AG04449 (cell line): ENCODE results near the gene C8A.

Source experiments
- CTCF ChIA-PET: fragments of 350-600 bp; formaldehyde crosslinking; extraction: SDS; loops from one replicate; lab custom pipeline; 2021; ENCODE audit warnings: antibody characterized with exemption; lab: Yijun Ruan, JAX
- POLR2A ChIA-PET: fragments of 400-600, 350-600 bp; formaldehyde crosslinking; extraction: SDS; loops from one replicate; lab custom pipeline; 2020; ENCODE audit warnings: antibody characterized with exemption, inconsistent platforms; lab: Yijun Ruan, JAX
- DNase-seq: peaks from one replicate; pipeline ENCODE4 v3.0.0-alpha.2; 2010; ENCODE audit warnings: low read depth, low spot score
- H3K4me3 ChIP-seq: 2 replicates; pipeline ENCODE4 v1.5.1; 2011; ENCODE audit warnings: low read depth, mild to moderate bottlenecking, control low read depth, low read length
- TF ChIP-seq, protein P1 (sequence below): IDR thresholded peaks from one replicate; pipeline ENCODE4 v1.5.1; 2011; ENCODE audit warnings: mild to moderate bottlenecking, moderate library complexity, low read length, control low read depth, inconsistent platforms; ENCODE audit not compliant: insufficient read depth; ENCODE audit errors: missing control alignments

Gene C8A

DNA sequence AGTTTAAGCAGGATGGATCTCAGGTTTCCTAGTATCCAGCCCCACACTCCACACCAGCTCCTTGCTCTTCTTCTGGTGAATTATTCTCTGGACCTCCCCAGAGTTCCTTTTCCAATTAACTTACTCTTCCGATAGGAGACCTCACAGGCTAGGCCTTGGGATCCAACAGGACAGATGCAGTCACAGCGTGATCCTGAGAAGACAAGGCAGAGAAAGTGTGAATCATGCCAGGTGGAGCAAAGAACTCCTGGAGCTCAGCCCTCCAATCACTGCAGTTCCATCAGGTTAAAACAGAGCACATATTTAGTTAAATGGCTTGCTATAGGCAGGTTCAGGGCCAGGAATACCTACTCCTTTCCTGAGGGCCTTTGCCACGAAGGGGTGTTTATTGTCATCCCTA lies 77.1 kb downstream of the C8A start:
- no peak for DNase-seq
- ChIA-PET CTCF (no interaction called here), POLR2A (no interaction called here)
- TF ChIP-seq, protein P1, sequence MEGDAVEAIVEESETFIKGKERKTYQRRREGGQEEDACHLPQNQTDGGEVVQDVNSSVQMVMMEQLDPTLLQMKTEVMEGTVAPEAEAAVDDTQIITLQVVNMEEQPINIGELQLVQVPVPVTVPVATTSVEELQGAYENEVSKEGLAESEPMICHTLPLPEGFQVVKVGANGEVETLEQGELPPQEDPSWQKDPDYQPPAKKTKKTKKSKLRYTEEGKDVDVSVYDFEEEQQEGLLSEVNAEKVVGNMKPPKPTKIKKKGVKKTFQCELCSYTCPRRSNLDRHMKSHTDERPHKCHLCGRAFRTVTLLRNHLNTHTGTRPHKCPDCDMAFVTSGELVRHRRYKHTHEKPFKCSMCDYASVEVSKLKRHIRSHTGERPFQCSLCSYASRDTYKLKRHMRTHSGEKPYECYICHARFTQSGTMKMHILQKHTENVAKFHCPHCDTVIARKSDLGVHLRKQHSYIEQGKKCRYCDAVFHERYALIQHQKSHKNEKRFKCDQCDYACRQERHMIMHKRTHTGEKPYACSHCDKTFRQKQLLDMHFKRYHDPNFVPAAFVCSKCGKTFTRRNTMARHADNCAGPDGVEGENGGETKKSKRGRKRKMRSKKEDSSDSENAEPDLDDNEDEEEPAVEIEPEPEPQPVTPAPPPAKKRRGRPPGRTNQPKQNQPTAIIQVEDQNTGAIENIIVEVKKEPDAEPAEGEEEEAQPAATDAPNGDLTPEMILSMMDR: no peak
- H3K4me3 ChIP-seq: no peak overlapping the region

DNA sequence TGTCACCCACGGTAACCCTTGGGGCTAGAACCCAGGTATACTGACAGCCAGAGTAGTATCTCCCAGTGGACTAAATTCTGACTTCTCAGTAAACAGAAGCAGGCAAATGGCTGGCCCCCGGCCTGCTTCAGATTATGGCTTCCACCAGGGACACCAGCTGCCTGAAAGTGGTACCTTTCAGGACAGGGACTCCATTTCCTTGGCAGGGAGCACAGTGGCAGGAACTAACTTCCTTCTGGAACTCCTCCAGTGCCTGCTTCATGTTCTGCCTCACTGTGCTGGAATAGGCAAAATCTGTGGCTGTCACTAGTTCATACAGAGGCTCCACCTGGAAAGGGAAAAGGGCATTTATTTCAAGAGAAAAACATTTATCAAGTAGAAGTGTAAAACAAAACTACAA lies 78.6 kb downstream of the C8A start:
- no peak for DNase-seq
- no peak overlapping the region for H3K4me3 ChIP-seq
- POLR2A ChIA-PET: no interaction called here
- CTCF ChIA-PET: interaction anchor here (1.0 kb wide), 1 partner anchor 30 kb away, joined by 3 read pairs; no protein-coding TSS in a partner anchor
- TF ChIP-seq, protein P1: no peak

DNA sequence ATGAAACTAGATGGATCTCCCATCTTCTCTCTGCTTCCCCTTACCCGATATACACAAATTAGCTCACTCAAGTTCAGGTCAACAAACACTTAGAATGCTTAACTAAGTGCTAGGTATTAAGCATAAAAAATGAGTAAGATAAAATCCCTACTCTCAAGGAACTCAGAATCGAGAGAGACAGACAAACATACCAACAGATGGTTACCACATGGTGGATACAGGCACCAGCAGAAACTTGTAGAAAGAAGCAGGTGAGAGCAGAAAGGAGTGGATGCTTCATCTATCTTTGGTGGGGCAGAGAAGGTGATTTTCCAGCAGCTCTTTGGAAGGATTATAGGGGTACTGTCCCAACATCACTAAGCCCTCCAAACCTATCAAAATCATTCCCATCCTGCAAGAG lies 79.0 kb downstream of the C8A start:
- ChIA-PET POLR2A (no interaction called here), CTCF (interaction anchor here (1.0 kb wide), 1 partner anchor 30 kb away, joined by 3 read pairs; no protein-coding TSS in a partner anchor)
- TF ChIP-seq, protein P1: no peak
- DNase-seq: no peak
- H3K4me3 ChIP-seq: no peak overlapping the region

DNA sequence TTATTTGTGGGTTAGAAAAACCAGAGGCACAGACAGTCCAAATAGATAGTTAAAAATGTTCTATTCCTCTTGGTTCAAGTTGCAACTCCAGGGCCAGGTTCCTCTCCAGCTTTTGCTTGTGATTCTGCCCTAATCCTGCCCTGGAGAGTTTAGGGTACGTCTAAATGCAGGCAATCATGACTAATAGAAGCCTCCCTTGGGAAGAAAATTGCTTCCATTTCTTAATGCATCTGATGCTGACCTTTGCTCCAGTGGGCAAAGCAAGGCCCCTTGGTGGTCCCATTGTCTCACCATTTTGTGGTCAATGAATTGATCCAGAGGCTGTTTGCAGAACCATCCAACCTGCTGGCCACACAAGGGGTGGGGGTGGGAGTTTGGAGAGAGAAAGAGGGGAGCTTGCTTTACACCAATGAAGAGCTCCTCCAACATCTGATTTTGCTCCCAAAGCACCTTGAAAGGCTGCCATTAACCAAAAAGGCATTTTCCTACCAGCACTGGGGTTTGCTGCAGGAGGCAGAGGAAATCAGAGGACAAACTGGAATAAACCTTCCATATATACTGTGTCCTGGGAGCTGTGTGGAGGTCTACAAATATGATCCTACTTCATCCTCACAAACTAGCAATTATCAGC lies 79.9 kb downstream of the C8A start:
- CTCF ChIA-PET: interaction anchor here (0.9 kb wide), 1 partner anchor 103 kb away, joined by 3 read pairs; no protein-coding TSS in a partner anchor

DNA sequence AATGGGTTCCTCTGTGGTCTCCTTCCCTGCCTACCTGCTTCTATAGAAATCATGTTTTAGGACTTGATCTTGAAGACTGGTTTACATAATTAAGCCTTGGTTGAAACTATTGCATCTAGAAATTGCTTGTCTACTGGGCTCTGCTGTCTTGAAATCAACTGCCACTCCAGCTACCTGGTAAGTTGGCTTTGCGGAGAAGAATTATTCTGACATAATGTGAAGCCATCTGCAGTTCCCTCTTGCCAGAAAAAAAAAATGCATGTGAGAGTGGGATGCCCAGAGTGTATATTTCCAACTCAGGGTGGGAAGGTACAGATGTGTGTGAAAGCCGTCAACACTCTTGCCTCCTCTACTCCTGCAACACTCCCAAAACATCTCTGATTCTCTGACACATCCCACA lies 84.0 kb downstream of the C8A start:
- ChIA-PET POLR2A (no interaction called here), CTCF (no interaction called here)
- TF ChIP-seq, protein P1: no peak

More for the DNA sequence above, 79.9 kb downstream of the C8A start:
- no peak overlapping the region for H3K4me3 ChIP-seq
- DNase-seq: no peak
- TF ChIP-seq, protein P1: no peak
- POLR2A ChIA-PET: no interaction called here

DNA sequence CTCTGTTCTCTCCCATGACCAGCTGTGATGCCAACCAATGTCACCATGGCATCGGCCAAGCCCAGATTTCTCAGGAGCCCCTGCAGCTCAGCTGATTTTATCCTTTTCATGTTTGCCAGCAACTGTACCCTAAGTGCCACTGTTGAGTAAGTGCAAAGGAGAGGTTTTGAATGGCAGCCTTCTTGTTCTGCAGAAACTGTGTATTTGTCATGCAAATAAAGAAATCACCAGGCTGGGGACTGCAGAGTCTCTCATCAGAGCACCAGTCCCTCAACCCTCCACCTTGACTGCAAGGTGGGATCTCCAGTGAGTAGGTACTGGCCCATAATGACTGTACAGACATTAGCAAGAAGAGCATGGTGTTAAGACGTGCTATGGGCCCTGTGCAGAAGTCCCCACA lies 84.6 kb downstream of the C8A start:
- CTCF ChIA-PET: no interaction called here
- no peak for DNase-seq
- H3K4me3 ChIP-seq: no peak overlapping the region
- TF ChIP-seq, protein P1: no peak
- POLR2A ChIA-PET: no interaction called here

More for the DNA sequence above, 84.0 kb downstream of the C8A start:
- DNase-seq: no peak
- H3K4me3 ChIP-seq: no peak overlapping the region
